T-helper 2 cell treated with Interferon-gamma antibody and Interleukin-4, amounts not matched to agents 5 μg/mL and 100 μg/mL, for 36 hours (primary cell): ENCODE measurements around the gene MARCKSL1.

Source experiments
- DNase-seq: peaks from one replicate; pipeline ENCODE4 v3.0.0; 2021; ENCODE audit warnings: low spot score
- H3K27ac Mint-ChIP-seq: one replicate; pipeline ENCODE4 v1.8.0; 2021; ENCODE audit warnings: mild to moderate bottlenecking, mixed read lengths
- H3K27me3 Mint-ChIP-seq: one replicate; pipeline ENCODE4 v1.8.0; 2021; ENCODE audit warnings: low read depth, mixed read lengths
- H3K36me3 Mint-ChIP-seq: one replicate; pipeline ENCODE4 v1.8.0; 2021; ENCODE audit warnings: low read depth, mixed read lengths
- H3K4me1 Mint-ChIP-seq: one replicate; pipeline ENCODE4 v1.8.0; 2021; ENCODE audit warnings: low read depth, mixed read lengths
- H3K4me3 Mint-ChIP-seq: one replicate; pipeline ENCODE4 v1.8.0; 2022; ENCODE audit warnings: mild to moderate bottlenecking, moderate library complexity, mixed read lengths
- H3K9me3 Mint-ChIP-seq: one replicate; pipeline ENCODE4 v1.8.0; 2021; ENCODE audit warnings: mixed read lengths

The MARCKSL1 gene

DNA sequence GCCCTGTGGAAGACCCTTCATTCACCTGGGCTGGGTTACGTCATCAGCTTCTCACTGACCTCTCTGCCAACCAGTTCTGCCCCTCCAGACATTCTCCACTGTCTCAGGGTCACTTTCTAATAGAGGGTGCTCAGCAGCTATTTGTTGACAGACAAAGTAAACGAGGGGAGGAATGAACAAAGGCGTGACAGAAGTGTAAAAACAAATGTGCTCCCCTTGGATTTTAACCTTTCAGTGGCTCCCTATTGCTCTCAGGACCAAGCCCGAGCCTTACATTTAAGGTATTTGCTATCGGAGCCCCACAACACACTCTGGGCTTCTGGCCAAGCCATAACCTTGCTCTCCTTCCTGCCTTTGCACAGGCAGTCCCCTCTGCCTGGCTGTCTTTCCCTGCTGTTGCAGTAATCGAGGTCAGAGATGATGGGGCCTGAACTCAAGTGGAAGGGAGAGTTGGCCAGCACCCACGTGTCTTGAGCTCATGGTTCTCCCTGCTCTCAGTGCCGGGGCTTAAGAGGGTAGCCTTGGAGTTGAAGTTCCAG, 9.3 kb upstream of the MARCKSL1 start:
- H3K27me3 Mint-ChIP-seq, result peaks cover 8% of the 10 kb centered on the region
- H3K27ac Mint-ChIP-seq, result no peak overlapping the region
- H3K9me3 Mint-ChIP-seq, result no peaks in the 10 kb centered on the region
- H3K36me3 Mint-ChIP-seq, result no peaks in the 10 kb centered on the region
- DNase-seq, result no peak
- no peak overlapping the region for H3K4me3 Mint-ChIP-seq
- peaks cover 28% of the 10 kb centered on the region for H3K4me1 Mint-ChIP-seq

- Mint-ChIP-seq H3K4me3 (peak overlapping the region; percentile 25), H3K4me1 (peaks cover 19% of the 10 kb centered on the region), H3K9me3 (no peaks in the 10 kb centered on the region), H3K36me3 (no peaks in the 10 kb centered on the region), H3K27me3 (peaks cover 8% of the 10 kb centered on the region), H3K27ac (peak overlapping the region; percentile 56)
- DNase-seq, result no peak
These were observed 6.7 kb upstream of the MARCKSL1 start for GRCh38 chr1:32342704-32343103.

DNA sequence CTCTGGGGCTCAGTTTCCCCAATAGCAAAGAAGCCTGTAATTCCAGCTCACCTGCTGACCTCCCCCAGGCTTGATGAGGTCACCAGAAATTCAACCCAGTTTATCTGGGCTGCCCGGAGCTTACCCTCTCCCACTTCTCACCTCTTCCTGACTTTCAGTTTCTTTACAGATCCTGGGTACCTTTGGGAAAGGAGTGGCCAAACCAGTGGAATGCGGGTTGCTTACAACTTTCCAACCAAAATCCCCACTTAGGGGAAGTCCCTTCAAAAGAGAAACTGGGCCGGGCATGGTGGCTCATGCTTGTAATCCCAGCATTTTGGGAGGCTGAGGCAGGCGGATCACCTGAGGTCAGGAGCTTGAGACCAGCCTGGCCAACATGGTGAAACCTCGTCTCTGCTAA, 5.9 kb upstream of the MARCKSL1 start:
- no peaks in the 10 kb centered on the region for H3K36me3 Mint-ChIP-seq
- DNase-seq, result no peak
- H3K27me3 Mint-ChIP-seq, result peaks cover 8% of the 10 kb centered on the region
- no peaks in the 10 kb centered on the region for H3K9me3 Mint-ChIP-seq
- no peak overlapping the region for H3K4me3 Mint-ChIP-seq
- no peak overlapping the region for H3K27ac Mint-ChIP-seq
- H3K4me1 Mint-ChIP-seq, result peaks cover 26% of the 10 kb centered on the region

GRCh38 chr1:32341186-32341757, 5.2 kb upstream of the MARCKSL1 start:
- DNase-seq, result no peak
- no peak overlapping the region for H3K4me3 Mint-ChIP-seq
- H3K27ac Mint-ChIP-seq, result peak overlapping the region; percentile 43
- no peaks in the 10 kb centered on the region for H3K36me3 Mint-ChIP-seq
- peaks cover 5% of the 10 kb centered on the region for H3K27me3 Mint-ChIP-seq
- peaks cover 29% of the 10 kb centered on the region for H3K4me1 Mint-ChIP-seq
- no peaks in the 10 kb centered on the region for H3K9me3 Mint-ChIP-seq

DNA sequence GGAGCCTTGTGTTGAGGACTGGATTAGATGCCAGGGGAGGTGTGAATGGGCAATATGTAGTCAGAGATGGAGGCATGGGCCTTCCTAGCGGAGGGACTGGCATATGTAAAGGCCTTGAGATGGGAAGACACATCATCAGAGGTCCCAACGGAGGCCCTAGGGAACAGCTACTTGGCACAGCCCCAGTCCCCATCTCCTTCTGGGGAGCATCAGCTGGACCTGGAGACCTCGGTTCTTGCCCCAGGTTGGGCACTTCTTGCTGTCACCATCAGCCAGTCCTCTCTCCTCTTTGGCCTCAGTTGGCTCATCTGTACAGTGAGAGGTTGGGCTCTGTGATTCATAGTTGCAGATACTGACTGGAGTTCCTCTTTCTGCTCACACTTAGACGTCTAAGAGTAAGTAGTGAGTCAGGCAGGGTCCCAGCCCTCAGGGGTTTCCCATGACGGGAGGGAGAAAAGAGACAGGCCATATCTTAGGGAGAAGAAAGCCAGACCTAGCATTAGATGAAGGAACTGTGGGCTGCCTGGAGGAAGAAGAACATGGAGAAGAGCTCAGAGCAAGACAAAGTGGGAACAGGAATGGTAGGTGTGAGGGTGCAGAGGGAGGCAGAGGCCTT, 3.4 kb upstream of the MARCKSL1 start:
- no peak overlapping the region for H3K4me3 Mint-ChIP-seq
- no peaks in the 10 kb centered on the region for H3K36me3 Mint-ChIP-seq

DNA sequence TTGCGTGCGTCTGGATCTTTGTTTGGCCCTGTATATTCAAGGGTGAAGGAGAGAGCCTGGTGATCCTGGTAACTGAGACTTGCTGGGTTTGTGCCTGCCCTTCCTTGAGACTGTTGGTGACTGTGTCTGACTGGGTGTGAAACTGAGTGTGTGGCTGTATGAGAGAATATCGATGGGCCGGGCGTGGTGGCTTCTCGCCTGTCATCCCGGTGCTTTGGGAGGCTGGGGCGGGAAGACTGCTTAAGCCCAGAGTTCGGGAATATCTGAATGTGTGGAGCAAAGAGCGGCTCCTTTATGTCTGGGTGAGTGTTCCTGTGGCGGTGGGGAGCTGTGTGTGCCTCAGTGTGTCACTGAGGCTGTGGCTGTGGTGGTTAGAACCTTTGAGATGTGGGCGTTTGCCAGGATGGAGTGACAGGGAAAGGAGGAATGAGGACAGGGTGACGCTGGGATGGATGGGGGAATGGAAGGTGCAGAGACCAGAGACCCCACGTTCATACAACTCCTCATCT, 2.7 kb upstream of the MARCKSL1 start:
- Mint-ChIP-seq H3K4me1 (peaks cover 38% of the 10 kb centered on the region), H3K9me3 (no peaks in the 10 kb centered on the region), H3K27me3 (no peaks in the 10 kb centered on the region), H3K36me3 (peaks cover 6% of the 10 kb centered on the region), H3K4me3 (peak overlapping the region; percentile 37), H3K27ac (no peak overlapping the region)
- DNase-seq, result no peak

More for the DNA sequence above, 3.4 kb upstream of the MARCKSL1 start:
- H3K27me3 Mint-ChIP-seq, result no peaks in the 10 kb centered on the region
- peaks cover 34% of the 10 kb centered on the region for H3K4me1 Mint-ChIP-seq
- H3K27ac Mint-ChIP-seq, result no peak overlapping the region
- no peak for DNase-seq
- H3K9me3 Mint-ChIP-seq, result no peaks in the 10 kb centered on the region

- no peak overlapping the region for H3K27ac Mint-ChIP-seq
- H3K4me1 Mint-ChIP-seq, result peaks cover 37% of the 10 kb centered on the region
- DNase-seq, result no peak
- peaks cover 10% of the 10 kb centered on the region for H3K36me3 Mint-ChIP-seq
- H3K27me3 Mint-ChIP-seq, result no peaks in the 10 kb centered on the region
- no peaks in the 10 kb centered on the region for H3K9me3 Mint-ChIP-seq
- peak overlapping the region; percentile 37 for H3K4me3 Mint-ChIP-seq
These were observed 2.0 kb upstream of the MARCKSL1 start for GRCh38 chr1:32337855-32338636.

DNA sequence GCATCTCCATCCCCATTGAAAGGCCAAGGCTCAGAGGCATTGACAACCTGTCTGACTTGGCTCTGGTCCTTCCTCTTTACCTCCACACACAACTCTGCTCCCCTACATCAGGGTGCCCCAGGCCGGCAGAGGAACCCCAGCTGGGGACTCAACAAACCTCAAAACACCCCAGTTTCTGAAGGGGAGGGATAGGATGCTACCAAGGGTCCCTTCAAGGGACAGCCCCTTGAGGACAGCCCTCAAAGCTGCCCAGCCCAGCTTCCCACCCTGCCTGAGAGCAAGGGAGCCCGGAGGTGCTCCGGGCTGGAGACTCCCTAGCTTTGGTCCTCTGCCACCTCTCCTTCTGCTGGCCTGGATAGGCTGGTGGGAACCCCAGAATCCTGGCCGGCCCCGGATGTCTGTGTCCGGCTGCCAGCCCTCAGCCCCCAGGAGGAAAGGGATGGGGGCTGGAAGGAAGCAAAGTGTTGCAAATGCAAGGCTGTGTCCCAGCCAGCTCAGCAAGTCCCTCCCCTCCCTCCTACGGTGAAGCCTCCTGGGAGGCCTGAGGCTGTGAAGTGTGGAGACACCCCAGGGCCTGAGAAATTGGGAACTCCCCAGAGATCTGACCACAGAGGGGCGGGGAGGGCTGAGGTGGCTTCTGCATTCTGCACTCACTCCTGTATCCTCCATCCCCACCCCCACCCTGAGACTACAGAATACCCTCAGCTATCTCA, 1.1 kb upstream of the MARCKSL1 start:
- H3K27ac Mint-ChIP-seq, result no peak overlapping the region
- H3K4me3 Mint-ChIP-seq, result peak overlapping the region; percentile 54
- no peaks in the 10 kb centered on the region for H3K27me3 Mint-ChIP-seq
- H3K4me1 Mint-ChIP-seq, result peaks cover 31% of the 10 kb centered on the region
- H3K9me3 Mint-ChIP-seq, result no peaks in the 10 kb centered on the region
- peak; percentile 76 for DNase-seq
- H3K36me3 Mint-ChIP-seq, result peaks cover 18% of the 10 kb centered on the region

- Mint-ChIP-seq H3K4me1 (peaks cover 33% of the 10 kb centered on the region), H3K27ac (no peak overlapping the region), H3K9me3 (no peaks in the 10 kb centered on the region), H3K4me3 (peak overlapping the region; percentile 54), H3K36me3 (peaks cover 23% of the 10 kb centered on the region), H3K27me3 (no peaks in the 10 kb centered on the region)
- no peak for DNase-seq
These were observed 529 bp upstream of the MARCKSL1 start for GRCh38 chr1:32336591-32336932.

- Mint-ChIP-seq H3K27ac (no peak overlapping the region), H3K9me3 (no peaks in the 10 kb centered on the region), H3K36me3 (peaks cover 33% of the 10 kb centered on the region), H3K4me1 (peaks cover 33% of the 10 kb centered on the region), H3K27me3 (no peaks in the 10 kb centered on the region), H3K4me3 (peak overlapping the region; percentile 16)
- no peak for DNase-seq
These were observed 571 bp downstream of the MARCKSL1 start for GRCh38 chr1:32335535-32335789.

DNA sequence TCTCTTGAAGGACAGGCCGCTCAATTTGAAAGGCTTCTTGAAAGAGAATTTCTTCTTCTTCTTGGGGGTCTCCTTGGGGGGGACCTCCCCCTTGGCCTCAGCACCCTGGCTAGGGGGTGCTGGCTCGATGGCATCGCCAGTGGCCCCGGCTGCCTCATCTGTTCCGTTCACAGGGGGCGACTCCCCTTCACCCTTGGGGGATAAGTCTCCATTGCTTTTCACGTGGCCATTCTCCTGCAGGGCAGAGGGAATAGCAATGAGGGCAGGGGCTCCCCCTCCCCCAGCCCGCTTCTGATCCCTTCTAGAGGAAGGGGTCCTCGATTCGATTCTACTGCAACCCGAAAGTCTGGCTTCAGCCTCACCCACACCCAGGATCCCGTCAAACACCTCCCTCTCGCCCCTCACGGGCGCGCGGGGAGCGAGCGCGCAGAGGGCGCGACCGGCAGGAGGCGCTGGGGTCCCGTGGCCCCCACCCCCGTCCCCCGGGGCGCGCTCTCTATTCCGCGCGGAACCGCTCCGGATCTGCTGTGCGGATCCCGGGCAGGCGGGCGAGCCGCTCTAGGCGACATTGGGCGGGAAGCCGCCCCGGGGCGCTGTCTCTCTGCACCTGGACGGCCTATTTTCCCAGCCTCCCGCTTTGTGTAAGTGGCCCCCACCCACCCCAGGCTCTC, 1.0 kb downstream of the MARCKSL1 start:
- peaks cover 33% of the 10 kb centered on the region for H3K4me1 Mint-ChIP-seq
- H3K4me3 Mint-ChIP-seq, result peak overlapping the region; percentile 87
- peak overlapping the region; percentile 63 for H3K27ac Mint-ChIP-seq

DNA sequence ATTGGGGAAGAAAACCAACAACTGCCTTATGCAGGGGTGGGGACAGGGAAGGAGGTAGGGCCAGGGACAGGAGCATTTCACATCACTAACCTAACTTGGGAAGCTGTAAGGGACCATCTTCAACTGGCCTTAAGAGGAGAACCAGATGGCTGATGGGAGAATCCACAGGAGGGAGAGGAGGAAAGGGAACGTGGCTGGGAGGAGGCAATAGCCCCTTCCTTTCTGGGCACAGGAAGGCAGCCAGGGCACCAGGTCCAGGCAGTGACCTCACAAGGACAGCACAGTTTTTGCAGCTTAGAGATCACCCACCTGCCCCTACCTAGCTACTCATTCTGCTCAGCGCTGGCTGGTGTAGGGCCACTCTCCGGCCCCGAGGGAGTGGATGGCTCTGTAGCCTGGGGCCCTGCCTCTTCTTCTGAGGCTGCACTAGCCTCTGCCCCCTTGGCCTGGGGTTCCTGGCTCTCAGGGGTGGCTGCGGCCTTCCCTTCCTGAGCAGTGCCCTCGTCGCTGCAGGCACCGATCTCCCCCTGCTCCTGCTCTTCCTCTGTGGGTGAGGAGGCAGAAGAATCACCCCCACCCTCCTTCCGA, 1.7 kb downstream of the MARCKSL1 start:
- Mint-ChIP-seq H3K27me3 (no peaks in the 10 kb centered on the region), H3K4me3 (peak overlapping the region; percentile 87), H3K27ac (no peak overlapping the region), H3K9me3 (no peaks in the 10 kb centered on the region), H3K36me3 (peaks cover 36% of the 10 kb centered on the region), H3K4me1 (peaks cover 33% of the 10 kb centered on the region)
- no peak for DNase-seq

More for the DNA sequence above, 1.0 kb downstream of the MARCKSL1 start:
- Mint-ChIP-seq H3K27me3 (no peaks in the 10 kb centered on the region), H3K36me3 (peaks cover 33% of the 10 kb centered on the region), H3K9me3 (no peaks in the 10 kb centered on the region)
- peak; percentile 49 for DNase-seq

- Mint-ChIP-seq H3K4me3 (no peak overlapping the region), H3K27ac (peak overlapping the region; percentile 2), H3K4me1 (peaks cover 29% of the 10 kb centered on the region), H3K36me3 (peaks cover 45% of the 10 kb centered on the region), H3K27me3 (no peaks in the 10 kb centered on the region), H3K9me3 (no peaks in the 10 kb centered on the region)
- no peak for DNase-seq
These were observed 2.6 kb downstream of the MARCKSL1 start for GRCh38 chr1:32333251-32333963.
